Gastrocnemius medialis (tissue), 4 donors: ENCODE results near the gene FKRP. TPM values are rescaled to one million over a fixed set of nuclear protein-coding genes. Genes with fewer than 3 reads are reported as not detected.

ENCODE experiments used
- ATAC-seq, 2 donors: fragments of 150-250 bp; one replicate each; pipeline ENCODE4 v1.9.1; 2016
- DNase-seq, 2 donors: peaks; one replicate each; pipeline ENCODE4 v3.0.0-alpha.2; 2019
- H3K27ac ChIP-seq, 4 donors: fragments of 200-600 bp; sonication (generic); 1 replicate in 1 of 4; 2 replicates in 3 of 4; pipeline ENCODE4 v1.5.1; 2016 to 2018; ENCODE audit warnings: mild to moderate bottlenecking in 2 of 4, moderate library complexity in 1 of 4
- H3K27me3 ChIP-seq, 3 donors: fragments of 200-600 bp; sonication (generic) in 2 of 3; 1 replicate in 1 of 3; 2 replicates in 2 of 3; pipeline versions ENCODE4 v1.5.1 to v1.6.0; 2016 to 2019; ENCODE audit warnings: mild to moderate bottlenecking in 1 of 3, moderate library complexity in 1 of 3
- H3K36me3 ChIP-seq, 2 donors: fragments of 200-600 bp; sonication (generic) in 1 of 2; one replicate each; pipeline ENCODE4 v1.5.1; 2017 to 2018
- H3K4me1 ChIP-seq, 2 donors: fragments of 200-600 bp; sonication (generic) in 1 of 2; one replicate each; pipeline ENCODE4 v1.5.1; 2016 to 2017; ENCODE audit warnings: mild to moderate bottlenecking in 2 of 2
- H3K4me3 ChIP-seq, 4 donors: fragments of 200-600 bp; sonication (generic) in 3 of 4; 1 replicate in 1 of 4; 2 replicates in 3 of 4; pipeline ENCODE4 v1.5.1; 2016 to 2019; ENCODE audit warnings: mild to moderate bottlenecking in 2 of 4
- H3K9me3 ChIP-seq, 3 donors: fragments of 200-600 bp; sonication (generic) in 2 of 3; 1 replicate in 1 of 3; 2 replicates in 2 of 3; pipeline ENCODE4 v1.5.1; 2016 to 2019
- POLR2A ChIP-seq, 2 donors: fragments of 450-650 bp; IDR thresholded peaks; one replicate each; pipeline ENCODE4 v1.6.1; 2017; ENCODE audit warnings: antibody characterized with exemption in 2 of 2, mild to moderate bottlenecking in 2 of 2, moderate library complexity in 2 of 2
- in situ Hi-C, 4 donors: fragments of 200-750 bp; cut with MboI; loops; one replicate each; pipeline versions ENCODE4 v1.15.0 to v1.8.0; 2017; ENCODE audit warnings: low sequenced_read_pairs in 4 of 4
- intact Hi-C: fragments of 100-400 bp; cut with DNase I; formaldehyde crosslinking; loops from one replicate; pipeline ENCODE4 v1.15.1; 2023; ENCODE audit warnings: low total_unique reads
- total RNA-seq, 4 donors: library from RNA; depleted of rRNA; stranded (reverse); fragments of >200 nt; gene quantifications; one replicate each; pipeline versions ENCODE4 v1.1.0 to v1.2.3, GENCODE V29; 2016
- TF ChIP-seq, protein P1 (sequence below), 5 experiments: fragments of 450-650 bp in 3 of 5; fragments of 200-600 bp in 2 of 5; sonication (generic) in 2 of 5; IDR thresholded peaks in 4 of 5; conservative IDR thresholded peaks in 1 of 5; 1 replicate in 4 of 5; 2 replicates in 1 of 5; pipeline ENCODE4 v1.5.1; 2016 to 2019; ENCODE audit warnings: antibody characterized with exemption in 5 of 5, mild to moderate bottlenecking in 3 of 5, moderate library complexity in 3 of 5

Gene FKRP
- total RNA-seq, 4 donors from 2014 or later = 16.5 to 23.0 (median 18.9) TPM

DNA sequence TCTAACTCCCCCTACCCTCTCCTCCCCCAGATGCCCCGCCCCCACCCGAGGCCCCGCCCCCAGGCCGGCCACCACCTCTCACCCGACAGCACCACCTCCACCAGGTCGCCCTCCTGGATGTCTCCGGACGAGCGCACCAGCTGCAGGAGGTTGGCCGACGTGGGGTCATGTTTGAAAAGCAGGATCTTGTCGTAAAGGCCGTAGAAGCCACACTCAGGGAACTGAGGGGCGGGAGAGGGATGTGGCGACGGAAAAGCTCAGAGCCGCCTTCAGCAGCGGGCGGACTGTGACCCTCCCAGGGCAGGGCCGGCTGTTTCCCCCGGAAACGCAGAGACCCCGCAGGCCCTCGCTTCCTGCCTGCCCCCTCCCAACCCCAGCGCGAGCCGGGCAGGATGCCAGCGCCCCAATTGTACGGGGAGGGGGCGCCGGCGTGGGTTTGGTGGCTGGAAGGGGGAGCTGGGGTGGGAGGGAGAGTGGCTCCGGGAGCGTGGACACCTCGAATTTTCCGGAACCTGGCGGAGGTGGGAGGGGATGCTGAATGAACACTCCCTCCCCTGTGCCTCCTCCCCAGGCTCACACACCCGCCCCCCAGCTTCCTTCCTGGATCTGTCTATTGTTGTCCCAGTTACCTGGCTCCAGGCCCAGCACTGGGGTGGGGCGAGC lies 31.9 kb upstream of the FKRP start:
- Histone ChIP-seq H3K27ac (peak overlapping the region; percentile 74 to 88 (median 80)), H3K9me3 (no peaks in the 10 kb centered on the region), H3K36me3 (no peaks in the 10 kb centered on the region), H3K27me3 (no peaks in the 10 kb centered on the region), H3K4me3 (peak overlapping the region; percentile 63 to 88 (median 80)), H3K4me1 (peaks cover 18 to 31% of the 10 kb centered on the region in 2 donors)
- in situ Hi-C loops = no loop called here
- no peak for TF ChIP-seq POLR2A (IDR thresholded peaks at IDR 0.05)
- intact Hi-C loops = loop anchor here (1.0 kb wide), 1 partner anchor 73 kb away; no protein-coding TSS in a partner anchor
- DNase-seq (peak; percentile 68 to 70), ATAC-seq (peak; percentile 34 to 50)

DNA sequence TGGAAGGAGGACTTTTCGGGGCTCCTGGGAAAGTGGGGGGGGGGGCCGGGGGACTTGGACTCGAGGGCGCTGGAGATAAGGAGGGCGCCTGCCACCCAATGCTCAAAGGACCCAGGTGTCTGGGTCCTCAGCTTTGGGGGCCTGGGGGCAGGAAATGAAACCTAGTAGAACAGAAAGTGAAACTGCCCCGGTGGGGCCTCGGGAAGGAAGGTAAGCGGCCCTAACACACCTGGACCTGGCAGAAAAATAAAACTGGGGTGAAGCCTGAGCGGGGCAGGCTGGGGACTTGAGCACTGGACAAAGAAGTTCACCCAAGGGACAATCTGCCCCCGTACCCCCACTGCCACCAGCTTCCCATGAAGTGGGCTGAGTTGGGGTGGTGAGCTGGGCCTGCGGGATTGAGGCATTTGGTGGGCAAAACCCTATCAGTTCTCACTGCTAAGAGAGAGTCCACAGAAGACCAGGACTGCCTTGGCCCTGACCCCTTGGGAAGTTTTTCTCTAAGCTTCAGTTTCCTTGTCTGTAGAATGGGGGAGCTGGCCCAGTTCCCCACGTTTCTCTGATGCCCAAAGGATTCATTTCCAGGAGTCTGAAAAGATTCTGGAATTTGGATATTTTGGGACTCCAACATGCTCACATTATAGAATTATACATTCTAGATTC lies 31.3 kb upstream of the FKRP start:
- ATAC-seq (no peak), DNase-seq (no peak)
- in situ Hi-C loops = no loop called here
- Histone ChIP-seq H3K36me3 (peaks cover 0 to 4% of the 10 kb centered on the region in 2 donors), H3K4me3 (peak overlapping the region; percentile 63 to 88 (median 80)), H3K4me1 (peaks cover 18 to 31% of the 10 kb centered on the region in 2 donors), H3K27ac (peak overlapping the region; percentile 74 to 88 (median 80)), H3K27me3 (no peaks in the 10 kb centered on the region), H3K9me3 (no peaks in the 10 kb centered on the region)
- no peak for TF ChIP-seq POLR2A (IDR thresholded peaks at IDR 0.05)
- TF ChIP-seq, protein P1, sequence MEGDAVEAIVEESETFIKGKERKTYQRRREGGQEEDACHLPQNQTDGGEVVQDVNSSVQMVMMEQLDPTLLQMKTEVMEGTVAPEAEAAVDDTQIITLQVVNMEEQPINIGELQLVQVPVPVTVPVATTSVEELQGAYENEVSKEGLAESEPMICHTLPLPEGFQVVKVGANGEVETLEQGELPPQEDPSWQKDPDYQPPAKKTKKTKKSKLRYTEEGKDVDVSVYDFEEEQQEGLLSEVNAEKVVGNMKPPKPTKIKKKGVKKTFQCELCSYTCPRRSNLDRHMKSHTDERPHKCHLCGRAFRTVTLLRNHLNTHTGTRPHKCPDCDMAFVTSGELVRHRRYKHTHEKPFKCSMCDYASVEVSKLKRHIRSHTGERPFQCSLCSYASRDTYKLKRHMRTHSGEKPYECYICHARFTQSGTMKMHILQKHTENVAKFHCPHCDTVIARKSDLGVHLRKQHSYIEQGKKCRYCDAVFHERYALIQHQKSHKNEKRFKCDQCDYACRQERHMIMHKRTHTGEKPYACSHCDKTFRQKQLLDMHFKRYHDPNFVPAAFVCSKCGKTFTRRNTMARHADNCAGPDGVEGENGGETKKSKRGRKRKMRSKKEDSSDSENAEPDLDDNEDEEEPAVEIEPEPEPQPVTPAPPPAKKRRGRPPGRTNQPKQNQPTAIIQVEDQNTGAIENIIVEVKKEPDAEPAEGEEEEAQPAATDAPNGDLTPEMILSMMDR (IDR thresholded peaks at IDR 0.05 in 4 of 5, conservative IDR thresholded peaks at IDR 0.05 in 1 of 5) = no peak
- intact Hi-C loops = loop anchor here (1.0 kb wide), 1 partner anchor 73 kb away; no protein-coding TSS in a partner anchor

DNA sequence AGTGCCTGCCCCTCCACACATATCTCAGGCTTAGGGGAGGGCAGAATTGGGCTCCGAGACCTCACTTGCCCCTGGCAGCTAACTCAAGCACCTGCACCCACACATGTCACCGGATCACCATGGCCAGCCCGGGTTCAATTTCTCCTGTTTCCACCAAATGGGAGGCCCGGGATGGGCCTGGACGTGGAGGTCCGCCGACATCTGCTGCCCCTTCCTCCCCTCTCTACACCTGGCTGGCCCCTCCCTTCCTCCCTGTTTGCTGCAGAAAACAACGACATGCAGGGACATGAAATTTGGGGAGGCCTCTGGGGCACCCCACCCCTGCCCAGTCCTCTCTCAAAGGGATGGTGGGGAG lies 30.3 kb upstream of the FKRP start:
- Histone ChIP-seq H3K4me1 (peaks cover 18 to 31% of the 10 kb centered on the region in 2 donors), H3K36me3 (peaks cover 0 to 14% of the 10 kb centered on the region in 2 donors), H3K27ac (peak overlapping the region; percentile 74 to 88 (median 80)), H3K27me3 (no peaks in the 10 kb centered on the region), H3K9me3 (no peaks in the 10 kb centered on the region), H3K4me3 (peak overlapping the region; percentile 66 to 93 (median 87))
- no peak for DNase-seq
- no peak for TF ChIP-seq POLR2A (IDR thresholded peaks at IDR 0.05)
- TF ChIP-seq, protein P1 (IDR thresholded peaks at IDR 0.05 in 4 of 5, conservative IDR thresholded peaks at IDR 0.05 in 1 of 5) = no peak
- intact Hi-C loops (no loop called here), in situ Hi-C loops (no loop called here)
- no peak for ATAC-seq

DNA sequence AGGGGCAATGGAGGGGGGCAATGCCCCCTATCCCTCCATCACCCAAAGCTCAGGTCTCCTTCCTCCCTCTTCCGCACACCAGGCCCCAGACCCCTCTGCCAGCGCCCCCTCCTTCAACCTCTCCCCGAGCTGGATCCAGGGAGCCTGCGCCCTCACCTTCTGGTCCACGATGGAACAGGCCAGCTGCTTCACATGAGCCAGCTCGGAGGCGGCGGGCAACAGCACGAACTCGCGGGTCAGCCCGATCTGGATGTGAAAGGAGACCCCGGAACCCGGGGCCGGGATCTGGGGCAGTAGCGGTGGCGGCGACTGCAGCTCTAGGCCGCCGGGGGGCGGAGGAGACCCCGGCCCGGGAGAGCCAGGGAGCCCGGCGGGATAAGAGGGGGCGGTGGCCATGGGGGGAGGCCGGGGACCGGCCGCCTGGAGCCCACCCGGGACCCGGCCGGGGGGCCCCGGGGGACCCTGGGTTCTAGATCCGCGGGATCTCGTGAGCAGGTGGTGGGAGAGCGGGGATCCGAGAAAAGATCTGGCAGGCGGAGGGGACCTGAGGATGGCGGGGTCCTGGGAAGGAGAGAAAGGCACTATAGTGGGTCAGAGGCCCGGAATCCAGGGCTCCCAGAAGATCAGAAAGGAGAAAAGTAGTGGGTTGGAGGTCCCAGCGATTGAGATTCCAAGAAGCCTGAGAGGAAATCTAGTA lies 29.7 kb upstream of the FKRP start:
- peak; percentile 2 for ATAC-seq
- H3K27ac ChIP-seq = peak overlapping the region; percentile 74 to 88 (median 80)
- in situ Hi-C loops = no loop called here

More for the DNA sequence above, 29.7 kb upstream of the FKRP start:
- peaks cover 0 to 19% of the 10 kb centered on the region in 2 donors for H3K36me3 ChIP-seq
- H3K4me1 ChIP-seq = peaks cover 18 to 31% of the 10 kb centered on the region in 2 donors
- TF ChIP-seq, protein P1 (IDR thresholded peaks at IDR 0.05 in 4 of 5, conservative IDR thresholded peaks at IDR 0.05 in 1 of 5) = no peak
- no peak for TF ChIP-seq POLR2A (IDR thresholded peaks at IDR 0.05)
- peak overlapping the region; percentile 66 to 93 (median 87) for H3K4me3 ChIP-seq
- intact Hi-C loops = no loop called here
- no peaks in the 10 kb centered on the region for H3K9me3 ChIP-seq
- no peak for DNase-seq
- H3K27me3 ChIP-seq = no peaks in the 10 kb centered on the region
